HepG2 (cell line): ENCODE measurements around the gene CAMK1D. TPM values are rescaled to one million over a fixed set of nuclear protein-coding genes. Genes with fewer than 3 reads are reported as not detected.

Experiments used
- ATAC-seq: fragments of 200-7000 bp; cut with Tn5 transposase; 3 replicates; pipeline ENCODE4 v1.9.1; 2020; ENCODE audit warnings: mild to moderate bottlenecking, moderate library complexity
- BruUV-seq: library from RNA; stranded (reverse); fragments of 400-500 nt; replicated peaks from 2 replicates; lab custom pipeline; 2021; lab: Mats Ljungman, UMichigan
- CTCF ChIA-PET: fragments of 300-600 bp; formaldehyde crosslinking; extraction: SDS; loops from one replicate; lab custom pipeline; 2021; ENCODE audit warnings: low total read pairs, inconsistent platforms, low intra/inter-chr PET ratio; lab: Yijun Ruan, JAX
- POLR2A ChIA-PET: fragments of 350-600 bp; sonication (Branson Sonifier 250); formaldehyde crosslinking; loops from one replicate; lab custom pipeline; 2020; ENCODE audit warnings: antibody characterized with exemption, inconsistent platforms; lab: Yijun Ruan, JAX
- DNase-seq: peaks from one replicate; pipeline ENCODE4 v3.0.0-alpha.2; 2015; ENCODE audit warnings: low spot score
- FAIRE-seq: peaks from 3 replicates; lab custom pipeline; 2011; peaks lifted over from hg19 to GRCh38; lab: Jason Lieb, UNC
- H2AFZ ChIP-seq: one replicate; pipeline ENCODE4 v1.6.1; 2011; ENCODE audit warnings: low read length, inconsistent platforms
- H3K27ac ChIP-seq: fragments of 300-600 bp; 3 replicates; pipeline ENCODE4 v1.8.0; 2011; ENCODE audit warnings: mixed run types, mild to moderate bottlenecking, mixed read lengths, low read length, inconsistent platforms; ENCODE audit not compliant: insufficient read depth; ENCODE audit errors: extremely low read length
- H3K27me3 ChIP-seq, 2 experiments: fragments of 200-600 bp in 1 of 2; 2 replicates in 1 of 2; 3 replicates in 1 of 2; pipeline versions ENCODE4 v1.6.0 to v1.8.0; 2011; ENCODE audit warnings: low read length in 2 of 2, mild to moderate bottlenecking in 2 of 2, moderate library complexity in 2 of 2, inconsistent platforms in 1 of 2; ENCODE audit not compliant: insufficient read depth in 2 of 2, control insufficient read depth in 1 of 2
- H3K36me3 ChIP-seq, 2 experiments: fragments of 200-600 bp in 1 of 2; replicated peaks in 1 of 2; 2 replicates in 1 of 2; 3 replicates in 1 of 2; pipeline versions ENCODE4 v1.5.1 to v1.8.0; 2011; ENCODE audit warnings: low read length in 2 of 2, inconsistent platforms in 1 of 2; ENCODE audit not compliant: insufficient read depth in 2 of 2, control insufficient read depth in 1 of 2
- H3K4me1 ChIP-seq: 2 replicates; pipeline ENCODE4 v1.5.1; 2012; ENCODE audit warnings: low read length, inconsistent platforms; ENCODE audit not compliant: insufficient read depth
- H3K4me2 ChIP-seq: 2 replicates; pipeline ENCODE4 v1.6.0; 2011; ENCODE audit warnings: low read depth, low read length, inconsistent platforms
- H3K4me3 ChIP-seq, 3 experiments: fragments of 200-600 bp in 1 of 3; sonication (generic), shearing (Covaris generic) in 1 of 3; replicated peaks in 1 of 3; 2 replicates each; pipeline ENCODE4 v1.5.1; 2011 to 2016; ENCODE audit warnings: low read length in 3 of 3, inconsistent platforms in 2 of 3, low read depth in 2 of 3, mild to moderate bottlenecking in 2 of 3, control low read depth in 1 of 3, mixed read lengths in 1 of 3; ENCODE audit not compliant: insufficient read depth in 1 of 3
- H3K79me2 ChIP-seq: one replicate; pipeline ENCODE4 v1.6.1; 2011; ENCODE audit warnings: low read length, inconsistent platforms; ENCODE audit not compliant: insufficient read depth
- H3K9ac ChIP-seq: 2 replicates; pipeline ENCODE4 v1.6.0; 2011; ENCODE audit warnings: mild to moderate bottlenecking, low read depth, low read length, inconsistent platforms; ENCODE audit not compliant: insufficient read depth
- H3K9me3 ChIP-seq: 2 replicates; pipeline ENCODE4 v1.5.1; 2012; ENCODE audit warnings: mild to moderate bottlenecking, low read length
- H4K20me1 ChIP-seq: 2 replicates; pipeline ENCODE4 v1.6.0; 2011; ENCODE audit warnings: inconsistent platforms, mild to moderate bottlenecking, low read length, moderate library complexity; ENCODE audit not compliant: insufficient read depth
- AKAP8 ChIP-seq: sonication (generic); formaldehyde crosslinking; IDR thresholded peaks from 2 replicates; pipeline ENCODE4 v1.5.1; 2020; ENCODE audit warnings: mild to moderate bottlenecking, missing genetic modification reagents
- DMTF1 ChIP-seq: sonication (generic); formaldehyde crosslinking; IDR thresholded peaks from 2 replicates; pipeline ENCODE4 v1.4.0; 2020; ENCODE audit warnings: mild to moderate bottlenecking, missing genetic modification reagents
- ELF4 ChIP-seq: sonication (generic); formaldehyde crosslinking; IDR thresholded peaks from 2 replicates; pipeline ENCODE4 v1.5.0; 2020; ENCODE audit warnings: missing genetic modification reagents, mild to moderate bottlenecking, moderate library complexity, borderline replicate concordance
- GMEB1 ChIP-seq: sonication (generic); formaldehyde crosslinking; IDR thresholded peaks from 2 replicates; pipeline ENCODE4 v1.5.1; 2020; ENCODE audit warnings: missing genetic modification reagents, mild to moderate bottlenecking, borderline replicate concordance
- MAFF ChIP-seq: IDR thresholded peaks from 2 replicates; pipeline ENCODE4 v1.6.1; 2011; ENCODE audit warnings: low read depth, low read length, improper control_type of control experiment
- MAFK ChIP-seq, 2 experiments: IDR thresholded peaks in 1 of 2; conservative IDR thresholded peaks in 1 of 2; 2 replicates each; pipeline ENCODE4 v1.6.1; 2011; ENCODE audit warnings: improper control_type of control experiment in 2 of 2, low read length in 2 of 2
- ZNF547 ChIP-seq: sonication (generic); formaldehyde crosslinking; IDR thresholded peaks from 2 replicates; pipeline ENCODE4 v1.5.1; 2020; ENCODE audit warnings: mild to moderate bottlenecking, missing genetic modification reagents
- ZSCAN12 ChIP-seq: sonication (generic); formaldehyde crosslinking; IDR thresholded peaks from 2 replicates; pipeline ENCODE4 v1.9.0; 2021; ENCODE audit warnings: mild to moderate bottlenecking, missing genetic modification reagents
- WGBS: methylation state at CpG from one replicate; pipeline ENCODE4 v1.1.6; 2017; ENCODE audit warnings: low lambda C conversion rate; 5-methylcytosine and 5-hydroxymethylcytosine counted together
- in situ Hi-C: cut with HindIII; loops from 2 replicates; pipeline ENCODE4 v1.10.0; 2017; ENCODE audit warnings: low pct_unique_long_range_greater_than_20kb; ENCODE audit not compliant: extremely low pct_ligation_motif_present
- intact Hi-C: fragments of 100-400 bp; cut with micrococcal nuclease; formaldehyde crosslinking; loops from one replicate; pipeline ENCODE4 v1.10.0; 2022; ENCODE audit not compliant: unreplicated experiment
- polyA plus RNA-seq, 8 experiments: library from polyadenylated mRNA; depleted of rRNA in 3 of 8; stranded (reverse) in 7 of 8; unstranded in 1 of 8; fragments of >200 nt; fragmentation: Illumina TruSeq in 4 of 8; extraction: Trizol in 4 of 8; gene quantifications; 2 replicates each; pipeline versions ENCODE4 v1.2.1 to v1.2.3, GENCODE V29; 2011 to 2016; ENCODE audit warnings: low read depth in 4 of 8, missing spikeins in 1 of 8, mixed read lengths in 1 of 8; ENCODE audit not compliant: insufficient read depth in 1 of 8
- total RNA-seq, 5 experiments: library from RNA; depleted of rRNA; stranded (reverse); fragments of >200 nt; fragmentation: Illumina TruSeq; extraction: Trizol; gene quantifications; 2 replicates each; pipeline ENCODE4 v1.2.3, GENCODE V29; 2016; ENCODE audit warnings: low read depth in 1 of 5

Gene CAMK1D
- total and polyA plus RNA-seq, 2 of the 13 experiments (the other 11 are each of a cell fraction or from before 2014, with no cell fraction given) = under 0.01 TPM; not detected in 1

GRCh38 chr10:12416344-12417050 is 67.2 kb downstream of the CAMK1D start:
- no peak for FAIRE-seq
- H3K4me2 ChIP-seq = no peak overlapping the region
- WGBS = 57% methylated on average over 12 of the region's 13 CpGs

More at GRCh38 chr10:12416344-12417050, 67.2 kb downstream of the CAMK1D start:
- no peak overlapping the region for H3K9ac ChIP-seq
- ATAC-seq (no peak), DNase-seq (no peak)
- no peaks in the 10 kb centered on the region for H3K4me1 ChIP-seq
- ChIA-PET POLR2A (no interaction called here), CTCF (no interaction called here)
- in situ Hi-C loops (no loop called here), intact Hi-C loops (no loop called here)
- no peak overlapping the region for H3K4me3 ChIP-seq
- no peaks in the 10 kb centered on the region for H3K36me3 ChIP-seq
- BruUV-seq = no TSS peak
- H2AFZ ChIP-seq = no peak overlapping the region
- H3K9me3 ChIP-seq = no peaks in the 10 kb centered on the region
- TF ChIP-seq DMTF1 (CRISPR knock-in tag) = no peak
- no peak for TF ChIP-seq ELF4
- TF ChIP-seq ZSCAN12 = no peak
- TF ChIP-seq ZNF547 (CRISPR knock-in tag) = no peak
- TF ChIP-seq MAFF = peak; percentile 50; the same call in 1 of the 2 replicates
- TF ChIP-seq AKAP8 (CRISPR knock-in tag) = no peak
- TF ChIP-seq MAFK (conservative IDR thresholded peaks at IDR 0.05 in 1 of 2, IDR thresholded peaks at IDR 0.05 in 1 of 2; ENCODE audit: low read length in 2 of 2) = peak; percentile 37 to 63; a peak in 2 of 4 replicates
- no peak for TF ChIP-seq GMEB1
- H3K27me3 ChIP-seq = peaks cover 0 to 9% of the 10 kb centered on the region in 2 experiments; a peak in 1 of 5 replicates
- no peak overlapping the region for H3K27ac ChIP-seq
- no peaks in the 10 kb centered on the region for H4K20me1 ChIP-seq
- H3K79me2 ChIP-seq = no peaks in the 10 kb centered on the region
